Stomach smooth muscle (tissue), 2 donors: ENCODE results near the gene BRD4.
"Not testable (repeated sequence)": the region's sequence is repeated elsewhere in the genome, so short reads cannot be mapped to it uniquely, and the experiment has no call there.

ENCODE experiments used
- H3K27ac ChIP-seq: one replicate; pipeline ENCODE4 v1.7.0; 2013; ENCODE audit warnings: mild to moderate bottlenecking, low read length, inconsistent platforms
- H3K27me3 ChIP-seq, 2 donors: one replicate each; pipeline ENCODE4 v1.7.0; 2013; ENCODE audit warnings: low read length in 2 of 2; ENCODE audit not compliant: insufficient read depth in 2 of 2, control insufficient read depth in 1 of 2
- H3K36me3 ChIP-seq, 2 donors: one replicate each; pipeline ENCODE4 v1.7.0; 2013; ENCODE audit warnings: low read length in 2 of 2; ENCODE audit not compliant: control insufficient read depth in 2 of 2, insufficient read depth in 2 of 2
- H3K4me1 ChIP-seq: one replicate; pipeline ENCODE4 v1.7.0; 2013; ENCODE audit warnings: low read length; ENCODE audit not compliant: control insufficient read depth, insufficient read depth
- H3K4me3 ChIP-seq, 2 donors: one replicate each; pipeline ENCODE4 v1.7.0; 2013; ENCODE audit warnings: low read length in 2 of 2
- H3K9ac ChIP-seq, 2 donors: one replicate each; pipeline ENCODE4 v1.7.0; 2013; ENCODE audit warnings: low read length in 2 of 2, mild to moderate bottlenecking in 1 of 2
- H3K9me3 ChIP-seq, 2 donors: one replicate each; pipeline ENCODE4 v1.7.0; 2013; ENCODE audit warnings: low read length in 2 of 2; ENCODE audit not compliant: control insufficient read depth in 2 of 2
- donor health status: healthy.
- donor health status: Pancreatic carcinoma.

Gene BRD4

DNA sequence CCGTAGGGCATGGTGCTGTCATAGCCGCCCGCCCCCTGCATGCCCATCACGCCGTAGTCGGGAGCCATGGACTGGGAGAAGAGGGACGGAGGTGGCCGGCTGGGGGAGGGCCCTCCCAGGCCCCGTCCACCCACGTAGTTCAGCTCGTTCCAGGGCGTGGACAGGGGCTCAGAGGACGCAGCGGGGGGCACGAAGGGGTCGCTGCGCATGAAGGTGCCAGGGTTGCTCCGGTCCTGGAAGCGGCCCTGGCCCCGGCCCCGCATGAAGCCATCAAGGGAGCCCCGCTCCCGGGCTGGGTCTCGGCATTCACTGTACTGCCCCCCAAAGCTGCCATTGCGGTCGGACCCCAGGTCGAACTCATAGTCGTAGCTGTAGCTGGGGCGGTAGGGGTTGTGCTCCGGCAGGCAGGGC lies 40.6 kb upstream of the BRD4 start:
- Histone ChIP-seq H3K27me3 (no peaks in the 10 kb centered on the region), H3K9ac (no peak overlapping the region), H3K4me3 (no peak overlapping the region), H3K27ac (no peak overlapping the region), H3K36me3 (peaks cover 45 to 46% of the 10 kb centered on the region in 2 donors), H3K9me3 (no peaks in the 10 kb centered on the region), H3K4me1 (peaks cover 38% of the 10 kb centered on the region)

DNA sequence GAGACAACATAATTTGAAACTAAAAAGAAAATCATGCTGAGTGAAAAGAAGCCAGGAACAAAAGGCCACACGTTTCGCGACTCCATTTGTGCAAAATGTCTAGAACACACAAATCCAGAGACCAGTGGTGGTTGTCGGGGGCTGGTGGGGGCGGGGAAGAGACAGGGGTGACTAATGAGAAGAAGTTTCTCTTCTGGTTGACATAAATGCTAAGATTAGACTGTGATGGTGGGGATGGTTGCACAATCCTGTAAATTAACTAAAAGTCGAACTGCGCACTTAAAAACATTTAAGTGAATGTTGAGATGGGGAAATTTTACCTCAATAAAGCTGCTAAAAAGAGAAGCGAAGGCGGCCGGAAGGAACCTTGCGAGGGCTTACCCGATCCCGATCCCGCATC lies 40.1 kb upstream of the BRD4 start:
- peaks cover 49 to 51% of the 10 kb centered on the region in 2 donors for H3K36me3 ChIP-seq

DNA sequence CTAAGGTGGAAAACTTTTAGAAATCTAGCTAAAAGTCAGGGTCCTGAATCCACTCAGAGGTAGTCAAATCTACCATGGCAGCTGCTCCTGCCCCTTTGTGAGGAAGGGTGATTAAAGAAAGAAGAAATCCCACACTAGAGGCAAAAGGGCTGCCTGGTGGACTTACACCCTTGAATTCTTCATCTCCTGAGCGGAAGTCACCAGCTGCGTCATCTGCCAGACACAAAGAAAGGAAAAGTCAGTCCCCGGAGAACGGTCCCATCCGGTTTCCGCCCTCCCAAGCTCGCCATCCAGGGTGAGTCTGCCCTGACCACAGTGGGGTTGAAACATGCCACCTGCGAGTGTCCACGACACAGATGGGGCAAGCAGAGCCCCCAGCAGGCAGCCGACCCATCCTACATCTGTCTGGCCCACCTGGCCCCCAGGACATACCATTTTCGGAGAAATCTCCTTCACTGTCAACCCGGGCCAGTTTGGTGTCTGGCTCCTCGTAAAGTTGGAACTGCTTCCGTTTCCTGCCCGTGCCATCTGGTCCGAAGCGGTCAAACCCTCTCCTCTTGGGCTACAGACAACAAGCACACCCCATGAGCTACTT lies 39.5 kb upstream of the BRD4 start:
- H3K27me3 ChIP-seq, result no peaks in the 10 kb centered on the region
- no peak overlapping the region for H3K9ac ChIP-seq
- peaks cover 51 to 54% of the 10 kb centered on the region in 2 donors for H3K36me3 ChIP-seq
- no peak overlapping the region for H3K4me3 ChIP-seq
- H3K27ac ChIP-seq, result no peak overlapping the region
- H3K4me1 ChIP-seq, result peaks cover 28% of the 10 kb centered on the region
- H3K9me3 ChIP-seq, result no peaks in the 10 kb centered on the region

More for the DNA sequence above, 40.1 kb upstream of the BRD4 start:
- H3K9me3 ChIP-seq, result no peaks in the 10 kb centered on the region
- peaks cover 34% of the 10 kb centered on the region for H3K4me1 ChIP-seq
- no peak overlapping the region for H3K27ac ChIP-seq
- no peak overlapping the region for H3K9ac ChIP-seq
- no peaks in the 10 kb centered on the region for H3K27me3 ChIP-seq
- H3K4me3 ChIP-seq, result no peak overlapping the region

DNA sequence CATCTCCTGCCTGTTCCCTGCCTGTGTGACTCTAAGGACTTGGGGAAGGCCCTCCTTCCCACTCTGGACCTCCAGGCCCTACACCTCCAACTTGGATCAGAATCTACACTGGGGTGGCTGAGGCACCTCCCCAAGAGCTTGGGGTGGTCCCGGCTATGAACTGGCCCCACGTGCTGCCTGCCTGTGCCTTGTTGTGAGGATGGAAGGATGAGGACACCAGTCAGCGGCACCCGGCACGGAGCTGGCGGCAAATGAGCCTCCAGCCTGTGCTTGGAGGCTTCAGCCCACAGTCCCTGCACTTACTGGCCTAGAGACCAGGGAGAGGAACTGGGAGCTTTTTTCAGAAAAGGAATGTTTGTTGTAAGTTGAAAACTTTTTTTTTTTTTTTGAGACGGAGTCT lies 38.8 kb upstream of the BRD4 start:
- Histone ChIP-seq H3K9ac (no peak overlapping the region), H3K4me1 (peaks cover 25% of the 10 kb centered on the region), H3K4me3 (no peak overlapping the region), H3K27me3 (no peaks in the 10 kb centered on the region), H3K27ac (no peak overlapping the region), H3K9me3 (no peaks in the 10 kb centered on the region), H3K36me3 (peaks cover 51 to 54% of the 10 kb centered on the region in 2 donors)

DNA sequence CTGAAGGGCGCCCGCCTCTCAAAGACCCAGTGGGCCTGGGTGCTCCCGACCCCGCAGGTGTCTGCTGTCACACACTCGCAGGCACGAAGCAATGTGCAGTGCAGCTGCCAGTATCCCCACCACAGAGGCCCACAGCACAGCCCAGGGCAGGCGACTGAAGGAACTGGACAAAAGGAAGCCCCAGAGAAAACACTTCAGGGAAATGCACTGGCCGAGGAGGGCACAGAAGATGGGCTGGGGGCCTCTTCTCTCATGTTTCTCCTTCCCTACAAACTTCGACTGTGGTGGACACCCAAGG lies 37.2 kb upstream of the BRD4 start:
- H3K4me3 ChIP-seq, result no peak overlapping the region
- H3K9me3 ChIP-seq, result no peaks in the 10 kb centered on the region
- H3K27me3 ChIP-seq, result no peaks in the 10 kb centered on the region
- peaks cover 57 to 58% of the 10 kb centered on the region in 2 donors for H3K36me3 ChIP-seq
- H3K4me1 ChIP-seq, result peaks cover 16% of the 10 kb centered on the region
- H3K9ac ChIP-seq, result no peak overlapping the region
- H3K27ac ChIP-seq, result no peak overlapping the region

DNA sequence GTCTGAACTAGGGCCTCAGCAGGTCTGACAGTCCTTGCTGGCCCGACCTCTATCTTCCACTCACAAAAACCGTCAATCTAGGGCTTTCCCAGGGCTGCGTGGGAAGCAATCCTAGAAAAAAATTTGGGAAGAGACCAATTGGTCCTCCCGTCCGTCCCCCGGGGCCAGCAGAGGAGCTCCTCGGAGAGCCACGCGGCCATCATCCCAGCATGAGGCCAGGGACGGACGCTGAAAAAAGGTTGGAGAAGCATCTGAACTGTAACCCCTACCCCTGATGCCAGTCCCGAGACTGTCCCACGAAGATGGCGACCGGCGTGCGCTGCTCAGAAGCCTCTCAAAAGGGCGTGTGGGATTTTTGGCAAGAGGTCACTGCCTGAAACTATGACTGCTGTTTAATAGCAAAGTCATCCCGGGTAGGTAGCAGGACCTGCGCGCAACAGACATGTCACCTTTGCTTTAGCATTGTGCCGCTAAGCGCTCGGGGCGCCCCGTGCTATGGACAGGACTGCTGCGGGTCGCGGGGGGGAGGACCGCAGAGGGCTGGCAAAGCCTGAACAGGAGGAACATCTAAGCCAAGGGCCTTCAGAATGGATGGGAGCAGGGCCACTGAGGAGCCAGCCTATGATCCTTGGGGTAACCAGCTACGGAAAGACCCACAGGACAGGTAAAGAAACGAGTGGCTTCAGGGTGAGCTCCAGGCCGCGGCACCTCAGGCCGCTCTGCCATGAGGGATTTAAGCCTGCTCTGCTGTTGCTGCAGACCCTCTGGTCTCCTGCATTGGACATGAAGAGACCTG lies 36.7 kb upstream of the BRD4 start:
- Histone ChIP-seq H3K9ac (no peak overlapping the region), H3K27ac (no peak overlapping the region), H3K27me3 (no peaks in the 10 kb centered on the region), H3K4me1 (peaks cover 11% of the 10 kb centered on the region), H3K4me3 (no peak overlapping the region), H3K36me3 (peaks cover 57 to 58% of the 10 kb centered on the region in 2 donors), H3K9me3 (no peaks in the 10 kb centered on the region)

DNA sequence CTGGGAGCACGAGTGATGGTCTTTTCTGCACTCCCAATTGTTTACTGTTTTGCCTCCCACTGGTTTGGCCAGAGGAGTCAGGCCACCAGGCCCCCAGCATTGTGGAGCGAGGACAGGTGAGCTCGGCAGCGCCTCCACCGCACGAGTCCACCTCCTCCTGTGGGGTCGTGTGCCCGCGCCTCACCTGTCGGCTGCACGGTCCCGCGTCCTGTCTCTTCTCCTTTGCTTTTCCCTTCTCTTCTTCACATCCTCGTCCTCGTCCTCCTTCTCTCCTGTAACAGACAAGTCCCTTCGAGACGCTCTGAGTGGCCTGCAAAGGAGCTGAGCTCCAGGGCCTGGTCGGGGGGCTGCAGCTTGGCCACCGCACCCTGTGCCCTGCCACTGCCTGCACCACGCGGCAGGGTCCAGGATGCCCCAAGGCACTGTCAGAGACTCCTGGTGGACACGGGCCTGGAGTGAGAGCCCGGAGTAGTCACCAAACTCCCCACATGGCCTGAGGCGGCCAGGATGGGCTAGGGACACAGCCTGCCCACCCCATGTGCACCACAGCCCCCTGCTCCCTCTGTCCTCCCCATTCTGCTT lies 35.8 kb upstream of the BRD4 start:
- H3K27ac ChIP-seq, result no peak overlapping the region
- H3K4me1 ChIP-seq, result peaks cover 2% of the 10 kb centered on the region
- peaks cover 53 to 55% of the 10 kb centered on the region in 2 donors for H3K36me3 ChIP-seq
- H3K9ac ChIP-seq, result no peak overlapping the region
- H3K9me3 ChIP-seq, result no peaks in the 10 kb centered on the region
- H3K27me3 ChIP-seq, result no peaks in the 10 kb centered on the region
- no peak overlapping the region for H3K4me3 ChIP-seq

DNA sequence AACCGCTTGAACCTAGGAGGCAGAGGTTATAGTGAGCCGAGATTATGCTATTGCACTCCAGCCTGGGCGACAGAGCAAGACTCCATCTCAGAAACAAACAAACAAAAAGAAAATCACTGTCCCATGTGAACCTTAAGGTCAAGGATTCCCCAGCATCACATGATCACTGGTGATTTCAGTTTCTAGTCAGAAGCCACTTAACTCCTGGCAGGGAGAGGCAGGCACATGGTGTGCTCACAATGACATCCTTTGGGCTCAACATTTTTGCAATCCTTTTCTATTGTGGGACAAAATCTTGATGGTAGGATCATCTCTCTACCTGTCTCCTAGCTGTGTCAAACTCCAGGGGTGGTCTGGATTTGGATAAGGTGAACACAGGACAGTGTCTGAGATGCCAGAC lies 35.1 kb upstream of the BRD4 start:
- Histone ChIP-seq H3K27me3 (no peaks in the 10 kb centered on the region), H3K9ac (no peak overlapping the region), H3K4me3 (no peak overlapping the region), H3K4me1 (no peaks in the 10 kb centered on the region), H3K9me3 (no peaks in the 10 kb centered on the region), H3K27ac (no peak overlapping the region), H3K36me3 (peaks cover 50 to 52% of the 10 kb centered on the region in 2 donors)

DNA sequence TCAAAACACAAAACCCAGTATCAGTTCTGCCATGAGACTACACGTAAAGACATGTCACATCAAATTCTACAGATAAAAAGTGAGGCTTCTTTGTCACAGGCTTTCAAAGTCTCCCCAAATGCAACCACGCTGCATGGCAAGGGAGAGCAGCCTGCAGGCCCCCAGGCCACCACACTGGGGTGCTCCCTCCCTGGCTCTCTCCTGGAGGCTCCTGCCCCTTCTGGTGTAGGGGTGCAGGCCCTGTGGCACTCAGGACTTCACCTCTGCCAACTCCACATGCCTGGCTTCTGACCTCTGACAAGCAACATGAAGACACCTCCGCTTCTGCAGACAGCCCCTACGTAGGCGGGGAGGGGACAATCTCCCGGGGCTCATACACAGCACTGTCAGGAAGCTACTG lies 32.9 kb upstream of the BRD4 start:
- no peak overlapping the region for H3K27ac ChIP-seq
- peaks cover 46 to 53% of the 10 kb centered on the region in 2 donors for H3K36me3 ChIP-seq
- no peaks in the 10 kb centered on the region for H3K9me3 ChIP-seq

DNA sequence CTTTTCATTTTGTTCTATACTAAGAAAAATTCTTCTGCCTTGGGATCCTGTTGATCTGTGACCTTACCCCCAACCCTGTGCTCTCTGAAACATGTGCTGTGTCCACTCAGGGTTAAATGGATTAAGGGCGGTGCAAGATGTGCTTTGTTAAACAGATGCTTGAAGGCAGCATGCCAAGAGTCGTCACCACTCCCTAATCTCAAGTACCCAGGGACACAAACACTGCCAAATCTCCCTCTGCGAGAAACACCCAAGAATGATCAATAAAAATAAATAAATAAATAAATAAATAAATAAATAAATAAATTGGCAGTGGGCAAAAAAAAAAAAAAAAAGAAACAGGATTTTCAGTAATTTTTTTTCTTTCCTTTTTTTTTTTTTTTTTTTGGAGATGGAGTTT lies 31.5 kb upstream of the BRD4 start:
- not testable (repeated sequence) for H3K27ac ChIP-seq, H3K9me3 ChIP-seq, H3K4me3 ChIP-seq, H3K9ac ChIP-seq, H3K4me1 ChIP-seq, H3K27me3 ChIP-seq
- H3K36me3 ChIP-seq, result peaks cover 42 to 49% of the 10 kb centered on the region in 2 donors

More for the DNA sequence above, 32.9 kb upstream of the BRD4 start:
- no peaks in the 10 kb centered on the region for H3K27me3 ChIP-seq
- H3K4me3 ChIP-seq, result no peak overlapping the region
- no peak overlapping the region for H3K9ac ChIP-seq
- no peaks in the 10 kb centered on the region for H3K4me1 ChIP-seq

DNA sequence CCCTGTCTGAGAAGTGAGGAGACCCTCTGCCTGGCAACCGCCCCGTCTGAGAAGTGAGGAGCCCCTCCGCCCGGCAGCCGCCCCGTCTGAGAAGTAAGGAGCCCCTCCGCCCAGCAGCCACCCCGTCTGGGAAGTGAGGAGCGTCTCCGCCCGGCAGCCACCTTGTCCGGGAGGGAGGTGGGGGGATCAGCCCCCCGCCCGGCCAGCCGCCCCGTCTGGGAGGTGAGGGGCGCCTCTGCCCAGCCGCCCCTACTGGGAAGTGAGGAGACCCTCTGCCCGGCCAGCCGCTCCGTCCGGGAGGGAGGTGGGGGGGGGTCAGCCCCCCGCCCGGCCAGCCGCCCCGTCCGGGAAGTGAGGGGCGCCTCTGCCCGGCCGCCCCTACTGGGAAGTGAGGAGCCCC lies 30.7 kb upstream of the BRD4 start:
- H3K4me3 ChIP-seq, H3K9me3 ChIP-seq: not testable (repeated sequence)
- H3K36me3 ChIP-seq, result peaks cover 44 to 49% of the 10 kb centered on the region in 2 donors

More for the DNA sequence above, 30.7 kb upstream of the BRD4 start:
- H3K27ac ChIP-seq, H3K4me1 ChIP-seq, H3K27me3 ChIP-seq, H3K9ac ChIP-seq: not testable (repeated sequence)
